BLaER1 treated with 17β-estradiol and CSF1 and Interleukin-3, amounts not matched to agents 10 nM and 100 nM (cell line): ENCODE results near the gene PATJ.
"Not testable (repeated sequence)": the region's sequence is repeated elsewhere in the genome, so short reads cannot be mapped to it uniquely, and the experiment has no call there.

Experiments
- H3K27ac ChIP-seq, 11 experiments: shearing (Covaris generic); formaldehyde crosslinking; 2 replicates each; pipeline ENCODE4 v1.8.1; 2022
- H3K27me3 ChIP-seq, 11 experiments: shearing (Covaris generic); formaldehyde crosslinking; 2 replicates each; pipeline ENCODE4 v1.8.1; 2022
- H3K36me3 ChIP-seq, 11 experiments: shearing (Covaris generic); formaldehyde crosslinking; 2 replicates each; pipeline ENCODE4 v1.8.1; 2022
- H3K4me1 ChIP-seq, 10 experiments: shearing (Covaris generic); formaldehyde crosslinking; 2 replicates each; pipeline ENCODE4 v1.8.1; 2022
- H3K4me2 ChIP-seq, 11 experiments: shearing (Covaris generic); formaldehyde crosslinking; 2 replicates each; pipeline ENCODE4 v1.8.1; 2022
- H3K4me3 ChIP-seq, 10 experiments: shearing (Covaris generic); formaldehyde crosslinking; 2 replicates each; pipeline ENCODE4 v1.8.1; 2022
- H3K9ac ChIP-seq, 11 experiments: shearing (Covaris generic); formaldehyde crosslinking; 2 replicates each; pipeline ENCODE4 v1.8.1; 2022
- H3K9me3 ChIP-seq, 11 experiments: shearing (Covaris generic); formaldehyde crosslinking; replicated peaks in 1 of 11; 2 replicates each; pipeline ENCODE4 v1.8.1; 2022
- H4K20me1 ChIP-seq, 11 experiments: shearing (Covaris generic); formaldehyde crosslinking; 2 replicates each; pipeline ENCODE4 v1.8.1; 2022
- Cebpa-rat ChIP-seq, 11 experiments: shearing (Covaris generic); IDR thresholded peaks; 2 replicates each; pipeline ENCODE4 v1.8.1; 2022

The PATJ gene

GRCh38 chr1:61956016-61956645, 213.9 kb downstream of the PATJ start:
- H3K27me3 ChIP-seq = no peaks in the 10 kb centered on the region
- H3K4me3 ChIP-seq = no peak overlapping the region
- no peaks in the 10 kb centered on the region for H3K9me3 ChIP-seq
- H4K20me1 ChIP-seq = no peaks in the 10 kb centered on the region
- H3K4me1 ChIP-seq = no peaks in the 10 kb centered on the region
- no peaks in the 10 kb centered on the region for H3K36me3 ChIP-seq
- no peak overlapping the region for H3K27ac ChIP-seq
- no peak for TF ChIP-seq Cebpa-rat (IDR thresholded peaks at IDR 0.05)
- no peak overlapping the region for H3K4me2 ChIP-seq
- no peak overlapping the region for H3K9ac ChIP-seq

DNA sequence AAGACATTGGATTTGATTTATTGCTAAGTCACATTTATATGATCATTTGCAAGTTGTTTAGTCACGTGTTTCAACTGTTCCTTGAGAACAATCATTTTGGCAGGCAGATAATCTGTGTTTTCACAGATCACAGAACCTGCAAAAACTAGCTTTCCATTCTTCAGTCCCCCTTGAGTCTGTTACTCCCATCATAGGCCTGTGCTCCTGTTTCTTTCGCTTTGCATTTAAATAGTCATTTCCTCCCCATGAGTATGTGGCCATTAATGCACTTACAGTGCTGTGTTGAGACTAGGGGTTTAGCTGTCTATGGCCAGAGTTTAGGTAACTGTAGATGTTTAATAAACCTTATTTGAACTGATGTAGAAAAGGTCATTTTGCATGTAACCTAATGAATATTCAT, 214.5 kb downstream of the PATJ start:
- Histone ChIP-seq H3K4me1 (no peaks in the 10 kb centered on the region), H3K4me3 (no peak overlapping the region), H3K4me2 (no peak overlapping the region), H3K27me3 (no peaks in the 10 kb centered on the region), H3K9ac (no peak overlapping the region), H4K20me1 (no peaks in the 10 kb centered on the region), H3K36me3 (no peaks in the 10 kb centered on the region), H3K27ac (no peak overlapping the region), H3K9me3 (no peaks in the 10 kb centered on the region)
- TF ChIP-seq Cebpa-rat (IDR thresholded peaks at IDR 0.05) = no peak

GRCh38 chr1:61961009-61961408, 218.7 kb downstream of the PATJ start:
- no peak overlapping the region for H3K9ac ChIP-seq
- no peaks in the 10 kb centered on the region for H3K36me3 ChIP-seq
- no peaks in the 10 kb centered on the region for H3K4me1 ChIP-seq
- H3K9me3 ChIP-seq = no peaks in the 10 kb centered on the region
- no peak overlapping the region for H3K4me2 ChIP-seq
- TF ChIP-seq Cebpa-rat (IDR thresholded peaks at IDR 0.05) = no peak
- no peaks in the 10 kb centered on the region for H3K27me3 ChIP-seq
- no peak overlapping the region for H3K4me3 ChIP-seq
- no peaks in the 10 kb centered on the region for H4K20me1 ChIP-seq
- no peak overlapping the region for H3K27ac ChIP-seq

DNA sequence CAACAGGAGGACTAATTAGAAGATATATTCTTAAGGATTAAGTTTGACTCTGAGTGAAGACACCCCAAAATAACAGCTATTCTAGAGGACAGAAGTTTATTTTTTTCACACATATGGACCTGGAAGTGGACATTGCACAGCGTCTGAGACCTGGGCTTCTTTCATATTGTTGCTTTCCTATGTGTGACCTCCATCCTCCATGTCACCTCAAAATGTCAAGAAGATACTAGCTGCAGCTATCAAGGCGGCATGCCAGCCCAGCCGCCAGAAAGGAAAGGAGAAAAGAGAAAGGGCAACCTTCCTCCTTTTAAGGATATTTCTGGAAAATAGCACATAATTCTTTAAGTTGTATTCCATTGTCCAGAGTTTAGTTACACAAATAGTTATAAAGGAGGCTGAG, 220.4 kb downstream of the PATJ start:
- H3K9ac ChIP-seq = no peak overlapping the region
- no peak overlapping the region for H3K4me3 ChIP-seq
- no peaks in the 10 kb centered on the region for H3K27me3 ChIP-seq
- H3K9me3 ChIP-seq = no peaks in the 10 kb centered on the region
- no peak for TF ChIP-seq Cebpa-rat (IDR thresholded peaks at IDR 0.05)
- no peaks in the 10 kb centered on the region for H3K4me1 ChIP-seq
- H3K4me2 ChIP-seq = no peak overlapping the region
- no peaks in the 10 kb centered on the region for H3K36me3 ChIP-seq
- H3K27ac ChIP-seq = no peak overlapping the region
- H4K20me1 ChIP-seq = no peaks in the 10 kb centered on the region

- not testable (repeated sequence) for H3K9ac ChIP-seq, H3K27ac ChIP-seq, H3K4me3 ChIP-seq
Observed at GRCh38 chr1:61966450-61967225, 224.4 kb downstream of the PATJ start.

GRCh38 chr1:61967750-61968149, 225.5 kb downstream of the PATJ start:
- Histone ChIP-seq H3K9me3 (no peaks in the 10 kb centered on the region), H3K27me3 (no peaks in the 10 kb centered on the region), H3K9ac (no peak overlapping the region), H4K20me1 (no peaks in the 10 kb centered on the region), H3K27ac (no peak overlapping the region), H3K4me3 (no peak overlapping the region), H3K36me3 (no peaks in the 10 kb centered on the region), H3K4me2 (no peak overlapping the region), H3K4me1 (no peaks in the 10 kb centered on the region)
- no peak for TF ChIP-seq Cebpa-rat (IDR thresholded peaks at IDR 0.05)

More at GRCh38 chr1:61966450-61967225, 224.4 kb downstream of the PATJ start:
- H3K27me3 ChIP-seq, H3K4me2 ChIP-seq, H4K20me1 ChIP-seq, H3K9me3 ChIP-seq, H3K36me3 ChIP-seq, H3K4me1 ChIP-seq: not testable (repeated sequence)

DNA sequence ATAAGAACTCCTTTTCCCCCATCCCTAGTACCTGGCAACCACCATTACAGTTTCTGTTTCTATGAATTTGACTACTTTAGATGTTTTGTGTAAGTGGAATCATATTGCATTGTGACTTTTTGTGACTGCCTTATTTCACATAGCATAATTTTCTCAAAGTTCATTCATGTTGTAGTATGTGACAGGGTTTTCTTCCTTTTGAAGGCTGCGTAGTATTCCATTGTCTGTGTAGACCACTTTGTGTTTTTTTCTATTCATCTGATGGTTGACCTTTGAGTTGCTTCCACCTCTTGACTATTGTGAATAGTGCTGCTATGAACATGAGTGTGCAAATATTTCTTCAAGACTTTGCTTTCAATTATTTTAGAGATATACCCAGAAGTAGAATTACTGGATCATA, 226.6 kb downstream of the PATJ start:
- Histone ChIP-seq H3K9ac (no peak overlapping the region), H3K36me3 (no peaks in the 10 kb centered on the region), H3K4me1 (no peaks in the 10 kb centered on the region), H3K9me3 (no peaks in the 10 kb centered on the region), H3K4me2 (no peak overlapping the region), H4K20me1 (no peaks in the 10 kb centered on the region), H3K4me3 (no peak overlapping the region), H3K27ac (no peak overlapping the region), H3K27me3 (no peaks in the 10 kb centered on the region)
- TF ChIP-seq Cebpa-rat (IDR thresholded peaks at IDR 0.05) = no peak

DNA sequence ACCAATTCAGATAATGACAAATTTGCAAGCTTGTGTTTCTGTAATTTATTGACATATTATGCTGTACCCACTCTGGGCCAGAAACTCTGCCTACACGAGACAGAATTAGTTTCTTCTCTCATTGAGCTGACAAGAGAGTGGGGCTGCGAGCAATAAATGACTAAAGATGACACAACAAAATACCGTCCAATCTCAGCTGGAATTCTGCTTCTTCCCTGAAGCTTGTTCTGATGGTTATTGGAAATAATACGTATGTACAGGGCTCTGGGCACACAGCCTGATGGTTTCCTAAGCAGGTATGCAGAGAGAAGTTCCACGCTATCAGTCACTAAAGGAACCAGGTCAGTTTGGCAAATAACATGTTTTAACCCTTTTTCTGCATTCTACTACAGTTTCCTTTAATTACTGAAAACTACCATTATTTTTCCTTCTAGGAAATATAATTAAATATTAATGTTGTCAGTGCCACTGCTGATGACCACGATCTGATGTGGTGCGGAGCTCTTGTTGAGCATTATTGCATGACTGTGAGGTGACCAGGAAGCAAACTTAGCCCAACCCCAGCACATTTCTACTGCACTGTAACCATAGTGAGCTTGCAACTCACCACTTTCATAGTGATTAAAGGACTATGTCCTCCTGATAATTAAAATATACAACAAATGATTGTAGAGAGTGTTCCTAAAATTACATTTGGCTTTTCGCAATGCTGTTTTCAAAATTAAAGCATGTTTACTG, 231.0 kb downstream of the PATJ start:
- Histone ChIP-seq H3K9me3 (no peaks in the 10 kb centered on the region), H3K9ac (no peak overlapping the region), H3K4me2 (no peak overlapping the region), H3K4me1 (no peaks in the 10 kb centered on the region), H3K27ac (no peak overlapping the region), H4K20me1 (no peaks in the 10 kb centered on the region), H3K4me3 (no peak overlapping the region), H3K27me3 (no peaks in the 10 kb centered on the region), H3K36me3 (no peaks in the 10 kb centered on the region)
- no peak for TF ChIP-seq Cebpa-rat (IDR thresholded peaks at IDR 0.05)

DNA sequence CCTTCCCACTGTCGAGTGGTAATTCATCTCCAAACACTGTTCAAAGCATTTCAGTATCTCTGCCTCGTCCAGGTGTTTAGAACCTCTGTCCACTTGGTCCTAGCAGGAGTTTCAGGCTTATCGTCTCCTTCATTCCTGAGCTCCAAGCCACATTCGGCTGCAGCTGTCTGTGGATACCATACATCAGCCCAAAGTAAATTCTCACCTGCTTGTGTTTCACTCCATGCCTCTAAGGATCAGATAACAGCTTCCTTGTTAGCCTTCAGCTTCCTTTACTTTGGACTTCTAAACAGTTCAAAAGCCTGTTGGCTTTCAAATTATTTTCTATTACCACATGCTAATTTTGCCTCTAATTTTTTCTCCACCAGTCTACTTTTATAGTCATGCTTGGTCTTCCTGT, 233.4 kb downstream of the PATJ start:
- Histone ChIP-seq H3K27ac (no peak overlapping the region), H3K9me3 (no peaks in the 10 kb centered on the region), H3K4me1 (no peaks in the 10 kb centered on the region; a peak in 1 of 20 replicates), H3K4me3 (no peak overlapping the region), H3K27me3 (no peaks in the 10 kb centered on the region), H3K9ac (no peak overlapping the region), H4K20me1 (no peaks in the 10 kb centered on the region), H3K4me2 (no peak overlapping the region), H3K36me3 (no peaks in the 10 kb centered on the region)
- TF ChIP-seq Cebpa-rat (IDR thresholded peaks at IDR 0.05) = no peak

- H3K27ac ChIP-seq = no peak overlapping the region
- no peaks in the 10 kb centered on the region for H4K20me1 ChIP-seq
- H3K36me3 ChIP-seq = no peaks in the 10 kb centered on the region
- H3K9me3 ChIP-seq = no peaks in the 10 kb centered on the region
- no peak overlapping the region for H3K9ac ChIP-seq
- no peak overlapping the region for H3K4me3 ChIP-seq
- H3K4me1 ChIP-seq = no peaks in the 10 kb centered on the region; a peak in 1 of 20 replicates
- no peaks in the 10 kb centered on the region for H3K27me3 ChIP-seq
- no peak for TF ChIP-seq Cebpa-rat (IDR thresholded peaks at IDR 0.05)
- no peak overlapping the region for H3K4me2 ChIP-seq
Observed at GRCh38 chr1:61976566-61976965, 234.3 kb downstream of the PATJ start.
